ENCODE results near the gene MBD3L2B. TPM values are rescaled to one million over a fixed set of nuclear protein-coding genes. Genes with fewer than 3 reads are reported as not detected.

The MBD3L2B gene
- total RNA-seq, 1 experiment from 2014 or later = 0.69 TPM

DNA sequence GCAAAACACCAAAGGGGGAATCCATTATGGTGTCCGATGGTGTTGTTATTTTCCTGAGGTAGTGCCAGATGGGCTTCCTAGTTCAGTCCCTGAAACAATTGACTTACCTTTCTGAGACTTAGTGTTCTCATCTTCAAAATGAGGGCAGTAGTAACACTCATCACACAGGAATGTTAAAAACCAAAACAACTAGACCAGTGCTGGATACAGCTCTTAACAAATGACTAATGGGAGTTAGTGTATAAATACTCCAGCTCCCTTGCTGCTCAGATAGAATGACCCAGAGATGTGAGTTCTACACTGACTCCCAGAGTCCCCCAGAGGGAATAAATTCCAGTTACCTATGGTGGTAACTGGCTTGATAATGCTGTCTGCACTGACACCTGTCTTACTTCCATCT lies 49.9 kb downstream of the MBD3L2B start:
- BruUV-seq (replicated peaks) = no TSS peak

GRCh38 chr19:6970443-6970842 lies 50.8 kb downstream of the MBD3L2B start:
- ChIA-PET POLR2A (ENCODE audit: low non-redundant PET) (interaction anchor here (0.7 kb wide), 1 partner anchor 225 kb away, joined by 3 read pairs; no protein-coding TSS in a partner anchor), CTCF (no interaction called here)
- Histone ChIP-seq H3K27ac (ENCODE audit: low read depth, low read length, poor library complexity, severe bottlenecking) (no peak overlapping the region), H3K27me3 (replicated peaks; ENCODE audit: insufficient read depth, low read depth, low read length, poor library complexity) (no peaks in the 10 kb centered on the region), H3K9me3 (ENCODE audit: low read depth, low read length, poor library complexity, severe bottlenecking) (no peaks in the 10 kb centered on the region), H3K4me3 (ENCODE audit: low read depth, low read length, poor library complexity, severe bottlenecking) (no peak overlapping the region), H3K4me1 (ENCODE audit: insufficient read depth, low read length, poor library complexity, severe bottlenecking) (no peaks in the 10 kb centered on the region), H3K36me3 (ENCODE audit: insufficient read depth, low read length, poor library complexity, severe bottlenecking) (no peaks in the 10 kb centered on the region)
- intact Hi-C loops (cut with micrococcal nuclease; ENCODE audit: unreplicated experiment) = no loop called here
- no TSS peak for BruUV-seq (replicated peaks)
- peak; percentile 73 for DNase-seq (ENCODE audit: low spot score)
- TF ChIP-seq, protein P1, sequence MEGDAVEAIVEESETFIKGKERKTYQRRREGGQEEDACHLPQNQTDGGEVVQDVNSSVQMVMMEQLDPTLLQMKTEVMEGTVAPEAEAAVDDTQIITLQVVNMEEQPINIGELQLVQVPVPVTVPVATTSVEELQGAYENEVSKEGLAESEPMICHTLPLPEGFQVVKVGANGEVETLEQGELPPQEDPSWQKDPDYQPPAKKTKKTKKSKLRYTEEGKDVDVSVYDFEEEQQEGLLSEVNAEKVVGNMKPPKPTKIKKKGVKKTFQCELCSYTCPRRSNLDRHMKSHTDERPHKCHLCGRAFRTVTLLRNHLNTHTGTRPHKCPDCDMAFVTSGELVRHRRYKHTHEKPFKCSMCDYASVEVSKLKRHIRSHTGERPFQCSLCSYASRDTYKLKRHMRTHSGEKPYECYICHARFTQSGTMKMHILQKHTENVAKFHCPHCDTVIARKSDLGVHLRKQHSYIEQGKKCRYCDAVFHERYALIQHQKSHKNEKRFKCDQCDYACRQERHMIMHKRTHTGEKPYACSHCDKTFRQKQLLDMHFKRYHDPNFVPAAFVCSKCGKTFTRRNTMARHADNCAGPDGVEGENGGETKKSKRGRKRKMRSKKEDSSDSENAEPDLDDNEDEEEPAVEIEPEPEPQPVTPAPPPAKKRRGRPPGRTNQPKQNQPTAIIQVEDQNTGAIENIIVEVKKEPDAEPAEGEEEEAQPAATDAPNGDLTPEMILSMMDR (conservative IDR thresholded peaks at IDR 0.05; ENCODE audit: low read depth, low read length) = no peak
- no peak for TF ChIP-seq EZH2 (IDR thresholded peaks at IDR 0.05; ENCODE audit: borderline replicate concordance, low read depth, low read length, poor library complexity, severe bottlenecking)

More for the DNA sequence above, 49.9 kb downstream of the MBD3L2B start:
- no peaks in the 10 kb centered on the region for H3K9me3 ChIP-seq (ENCODE audit: low read depth, low read length, poor library complexity, severe bottlenecking)
- H3K27me3 ChIP-seq (replicated peaks; ENCODE audit: insufficient read depth, low read depth, low read length, poor library complexity) = no peaks in the 10 kb centered on the region
- H3K27ac ChIP-seq (ENCODE audit: low read depth, low read length, poor library complexity, severe bottlenecking) = no peak overlapping the region
- CTCF ChIA-PET = no interaction called here
- intact Hi-C loops (cut with micrococcal nuclease; ENCODE audit: unreplicated experiment) = no loop called here
- POLR2A ChIA-PET (ENCODE audit: low non-redundant PET) = no interaction called here
- H3K36me3 ChIP-seq (ENCODE audit: insufficient read depth, low read length, poor library complexity, severe bottlenecking) = no peaks in the 10 kb centered on the region
- H3K4me3 ChIP-seq (ENCODE audit: low read depth, low read length, poor library complexity, severe bottlenecking) = no peak overlapping the region
- DNase-seq (ENCODE audit: low spot score) = no peak
- TF ChIP-seq, protein P1 (conservative IDR thresholded peaks at IDR 0.05; ENCODE audit: low read depth, low read length) = no peak
- no peak for TF ChIP-seq EZH2 (IDR thresholded peaks at IDR 0.05; ENCODE audit: borderline replicate concordance, low read depth, low read length, poor library complexity, severe bottlenecking)
- H3K4me1 ChIP-seq (ENCODE audit: insufficient read depth, low read length, poor library complexity, severe bottlenecking) = no peaks in the 10 kb centered on the region

GRCh38 chr19:6970021-6970420 lies 51.2 kb downstream of the MBD3L2B start:
- no peak for DNase-seq (ENCODE audit: low spot score)
- ChIA-PET POLR2A (ENCODE audit: low non-redundant PET) (interaction anchor here (0.7 kb wide), 1 partner anchor 225 kb away, joined by 3 read pairs; no protein-coding TSS in a partner anchor), CTCF (no interaction called here)
- TF ChIP-seq EZH2 (IDR thresholded peaks at IDR 0.05; ENCODE audit: borderline replicate concordance, low read depth, low read length, poor library complexity, severe bottlenecking) = no peak
- TF ChIP-seq, protein P1 (conservative IDR thresholded peaks at IDR 0.05; ENCODE audit: low read depth, low read length) = no peak
- Histone ChIP-seq H3K4me3 (ENCODE audit: low read depth, low read length, poor library complexity, severe bottlenecking) (no peak overlapping the region), H3K4me1 (ENCODE audit: insufficient read depth, low read length, poor library complexity, severe bottlenecking) (no peaks in the 10 kb centered on the region), H3K27ac (ENCODE audit: low read depth, low read length, poor library complexity, severe bottlenecking) (no peak overlapping the region), H3K9me3 (ENCODE audit: low read depth, low read length, poor library complexity, severe bottlenecking) (no peaks in the 10 kb centered on the region), H3K27me3 (replicated peaks; ENCODE audit: insufficient read depth, low read depth, low read length, poor library complexity) (no peaks in the 10 kb centered on the region), H3K36me3 (ENCODE audit: insufficient read depth, low read length, poor library complexity, severe bottlenecking) (no peaks in the 10 kb centered on the region)
- BruUV-seq (replicated peaks) = no TSS peak
- intact Hi-C loops (cut with micrococcal nuclease; ENCODE audit: unreplicated experiment) = no loop called here

Measured in A673 (cell line).